HG02642 (cell line): ENCODE data around the gene FGFR3.
A peak's percentile ranks its signal among the peaks of the same experiment; 100 is the strongest.
"Not testable (repeated sequence)": the region's sequence is repeated elsewhere in the genome, so short reads cannot be mapped to it uniquely, and the experiment has no call there.

ENCODE experiments used
- ATAC-seq: cut with Tn5 transposase; IDR thresholded peaks from one replicate; pipeline ENCODE4 v1.9.1; 2021; ENCODE audit warnings: mild to moderate bottlenecking; ENCODE audit not compliant: unreplicated experiment, poor library complexity

Gene FGFR3

GRCh38 chr4:1833307-1834046, 40.4 kb downstream of the FGFR3 start:
- ATAC-seq, result peak; percentile 15

GRCh38 chr4:1834047-1834775, 41.1 kb downstream of the FGFR3 start:
- peak; percentile 57 for ATAC-seq

GRCh38 chr4:1835836-1836235, 42.7 kb downstream of the FGFR3 start:
- ATAC-seq, result not testable (repeated sequence)

- no peak for ATAC-seq
Measured at GRCh38 chr4:1836650-1837049, 43.6 kb downstream of the FGFR3 start.

- no peak for ATAC-seq
Measured at GRCh38 chr4:1837069-1837468, 44.0 kb downstream of the FGFR3 start.

- no peak for ATAC-seq
Measured at GRCh38 chr4:1839282-1839681, 46.2 kb downstream of the FGFR3 start.

DNA sequence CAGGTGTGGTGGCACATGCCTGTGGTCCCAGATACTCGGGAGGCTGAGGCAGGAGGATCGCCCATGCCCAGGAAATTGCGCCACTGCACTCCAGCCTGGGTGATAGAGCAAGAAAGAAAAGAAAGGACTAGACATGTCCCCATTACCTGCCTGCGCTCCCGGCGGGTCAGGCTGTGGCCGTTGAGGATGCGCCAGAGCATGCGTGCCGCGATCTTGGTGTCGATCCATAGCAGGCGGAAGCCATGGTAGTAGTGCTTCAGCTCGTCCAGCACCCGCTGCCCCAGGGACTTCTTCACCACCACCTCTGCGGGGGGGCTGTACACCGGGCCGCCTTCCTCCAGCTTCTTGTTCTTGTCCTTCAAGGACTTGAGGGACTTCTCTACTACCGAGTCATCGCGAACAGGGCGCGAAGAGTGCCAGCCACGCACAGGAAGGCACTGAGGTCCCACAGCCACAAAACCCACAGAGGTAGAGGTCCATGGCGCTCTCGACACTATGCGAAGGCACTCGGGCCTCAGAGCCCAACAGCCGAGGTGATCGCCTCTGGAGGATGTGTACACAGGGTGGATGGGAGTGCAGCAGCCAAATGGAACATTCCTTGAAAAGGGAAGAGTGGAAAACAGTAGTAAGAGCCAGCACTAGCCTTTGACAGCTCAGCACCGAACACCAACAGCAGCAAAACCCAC, 48.3 kb downstream of the FGFR3 start:
- no peak for ATAC-seq

DNA sequence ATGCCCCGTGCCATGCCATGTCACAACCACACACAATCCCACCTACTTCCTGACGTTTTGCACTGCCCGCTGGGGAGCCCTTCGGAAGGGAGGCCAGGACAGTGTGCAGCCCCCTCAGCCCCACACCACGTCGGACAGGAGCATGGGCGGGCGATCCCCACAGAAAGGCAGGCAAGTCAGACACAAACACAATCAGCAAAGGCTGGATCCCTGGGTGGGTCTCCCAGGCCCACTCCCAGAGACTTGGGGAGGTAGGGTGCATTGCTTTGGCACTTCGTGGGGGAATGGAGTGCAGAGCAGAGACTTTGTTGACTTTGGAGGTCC, 48.8 kb downstream of the FGFR3 start:
- no peak for ATAC-seq

GRCh38 chr4:1842339-1842895, 49.3 kb downstream of the FGFR3 start:
- ATAC-seq, result no peak

- no peak for ATAC-seq
Measured at GRCh38 chr4:1842993-1843448, 49.9 kb downstream of the FGFR3 start.

- no peak for ATAC-seq
Measured at GRCh38 chr4:1843852-1844251, 50.8 kb downstream of the FGFR3 start.

DNA sequence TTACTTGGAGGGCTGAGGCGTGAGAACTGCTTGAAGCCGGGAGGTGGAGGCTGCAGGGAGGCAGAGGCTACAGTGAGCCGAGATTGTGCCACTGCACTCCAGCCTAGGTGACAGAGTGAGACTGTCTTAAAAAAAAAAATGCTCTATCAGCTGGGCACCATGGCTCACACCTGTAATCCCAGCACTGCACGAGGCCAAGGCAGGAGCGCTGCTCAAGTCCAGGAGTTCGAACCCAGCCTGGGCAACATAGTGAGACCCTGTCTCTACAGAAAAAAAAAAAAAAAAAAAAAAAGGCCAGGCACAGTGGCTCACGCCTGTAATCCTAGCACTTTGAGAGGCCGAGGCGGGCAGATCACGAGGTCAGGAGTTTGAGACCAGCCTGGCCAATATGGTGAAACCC, 51.5 kb downstream of the FGFR3 start:
- not testable (repeated sequence) for ATAC-seq

DNA sequence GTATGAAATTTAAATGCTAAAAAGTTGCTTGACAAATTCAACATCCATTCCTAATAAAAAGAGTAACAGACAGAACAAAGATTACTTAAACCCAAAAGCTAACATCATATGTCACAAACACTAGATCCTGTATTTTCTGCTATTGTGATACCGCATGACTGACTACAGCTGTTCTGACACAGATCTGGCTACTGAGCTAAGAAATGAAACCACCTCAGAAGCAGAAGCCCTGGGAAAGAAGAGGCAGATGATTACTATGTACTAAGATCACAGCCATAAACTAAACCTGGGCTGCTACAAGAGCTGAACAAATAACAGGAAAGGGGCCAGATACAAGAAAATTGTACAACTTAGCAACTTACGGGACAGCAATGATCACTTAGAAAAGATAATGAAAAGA, 53.5 kb downstream of the FGFR3 start:
- no peak for ATAC-seq

DNA sequence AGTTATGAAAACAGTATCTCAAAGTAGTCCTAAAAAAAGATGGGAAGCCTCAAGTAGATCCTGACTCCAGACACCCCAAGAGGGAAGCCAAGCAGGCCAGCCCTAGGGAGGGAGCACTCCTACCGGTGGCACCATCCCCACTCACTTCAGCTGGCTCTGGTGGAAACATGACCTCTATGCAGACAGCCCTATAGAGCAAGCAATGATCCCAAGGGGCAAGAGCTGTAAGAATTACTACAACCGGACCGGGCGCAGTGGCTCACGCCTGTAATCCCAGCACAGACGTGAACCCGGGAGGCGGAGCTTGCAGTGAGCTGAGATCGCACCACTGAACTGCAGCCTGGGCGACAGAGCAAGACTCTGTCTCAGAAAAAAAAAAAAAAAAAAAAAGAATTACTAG, 57.2 kb downstream of the FGFR3 start:
- no peak for ATAC-seq

DNA sequence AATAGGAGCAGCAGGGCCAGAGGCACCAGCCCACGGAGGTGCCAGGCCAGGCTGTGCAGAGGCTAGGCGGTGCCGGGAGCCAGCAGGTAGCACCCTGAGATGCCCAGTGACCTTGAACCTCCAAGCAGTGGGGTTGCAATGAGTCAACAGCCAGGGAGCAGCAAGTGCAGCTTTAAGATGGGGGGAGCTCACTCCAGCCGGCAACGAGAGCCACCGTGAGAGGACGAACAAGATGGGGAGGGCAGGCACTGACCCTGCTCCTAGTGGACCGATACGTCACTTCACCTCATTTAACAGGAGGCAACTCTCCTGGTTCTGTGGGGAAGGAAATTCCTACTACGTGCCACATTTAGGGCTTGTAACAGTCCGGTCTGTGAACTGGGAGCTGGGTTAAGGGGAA, 58.1 kb downstream of the FGFR3 start:
- no peak for ATAC-seq

DNA sequence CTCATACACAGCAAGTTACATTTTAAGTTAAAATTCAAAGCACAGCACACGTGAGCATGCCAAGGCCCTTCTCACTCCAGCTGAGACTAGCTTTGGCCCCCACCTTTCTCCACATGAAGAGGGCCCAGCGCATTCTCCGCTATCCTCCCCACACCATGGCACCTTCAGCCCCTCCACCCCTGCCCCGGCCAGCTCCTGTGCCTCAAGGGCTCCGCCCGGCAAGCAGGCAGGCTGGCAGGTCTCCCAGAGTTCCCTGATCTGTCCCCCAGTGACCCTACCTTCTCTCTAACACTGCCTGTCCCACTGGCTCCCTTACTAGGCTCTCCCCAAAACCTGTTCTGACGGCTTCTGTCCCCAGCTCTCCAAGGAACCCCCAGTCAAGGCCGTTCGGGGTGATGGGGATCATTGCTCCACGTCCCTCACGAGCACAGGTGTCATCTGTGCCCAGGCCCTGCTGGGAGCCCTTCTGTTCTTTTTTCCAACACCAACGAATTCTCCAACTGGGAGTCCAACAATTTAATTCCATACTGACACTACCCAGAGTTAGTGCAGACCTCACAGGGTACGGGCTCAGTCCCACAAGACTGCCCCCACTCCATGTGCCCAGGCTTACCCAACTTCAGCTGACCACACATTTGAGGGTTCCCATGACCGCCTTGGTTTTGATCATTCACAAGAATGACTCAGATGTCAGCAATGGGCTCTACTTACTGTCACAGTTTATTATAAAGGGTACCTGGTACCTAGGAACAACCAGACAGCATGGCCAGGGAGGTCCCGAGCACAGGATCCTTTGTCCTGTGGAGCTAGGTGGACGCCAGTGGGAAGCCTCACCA, 58.7 kb downstream of the FGFR3 start:
- no peak for ATAC-seq

GRCh38 chr4:1852904-1853623, 60.0 kb downstream of the FGFR3 start:
- no peak for ATAC-seq

GRCh38 chr4:1854752-1855151, 61.7 kb downstream of the FGFR3 start:
- ATAC-seq, result no peak

DNA sequence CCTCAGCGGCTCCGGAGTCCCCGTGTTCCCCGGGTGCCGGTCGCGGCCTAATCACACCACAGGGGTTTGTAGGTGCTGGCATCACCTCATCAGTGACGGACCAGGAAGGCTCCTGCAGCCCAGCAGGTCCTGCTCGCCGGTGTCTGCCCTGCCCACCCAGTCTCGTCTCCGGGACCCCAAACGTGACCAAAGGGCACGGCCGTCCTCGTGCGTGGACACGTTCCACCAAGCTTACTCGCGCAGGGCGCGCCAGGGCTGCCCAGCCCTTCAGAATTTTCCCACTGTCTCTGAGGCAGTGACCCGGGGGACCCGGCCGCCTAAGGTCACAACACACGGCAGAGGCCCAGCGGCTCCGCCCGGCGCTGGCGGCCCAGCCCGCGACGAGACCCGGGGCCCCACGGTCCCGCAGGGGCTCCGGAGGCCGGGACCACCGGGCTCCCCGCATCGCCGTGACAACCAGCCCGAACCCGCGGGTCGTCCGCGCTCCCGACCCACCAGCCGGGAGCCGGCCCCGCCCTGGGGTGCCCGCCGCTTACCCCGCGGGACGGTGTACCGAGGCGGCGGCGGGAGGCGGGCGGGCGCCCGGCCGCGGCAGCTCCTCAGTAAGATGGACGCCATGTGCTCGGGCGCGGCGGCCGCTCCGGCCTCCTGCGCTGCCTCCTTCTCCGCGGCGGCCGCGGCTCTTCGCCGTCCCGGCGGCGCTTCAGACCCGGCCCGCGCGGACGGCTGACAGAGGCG, 62.4 kb downstream of the FGFR3 start:
- ATAC-seq, result peak; percentile 0
